K562 (cell line): ENCODE data around the gene VSIG10L. TPM values are rescaled to one million over a fixed set of nuclear protein-coding genes. Genes with fewer than 3 reads are reported as not detected.

Experiments
- ATAC-seq: fragments of 200-7000 bp; cut with Tn5 transposase; 3 replicates; pipeline ENCODE4 v1.9.1; 2020; ENCODE audit warnings: moderate library complexity
- BruUV-seq: library from RNA; stranded (reverse); fragments of 400-500 nt; replicated peaks from 2 replicates; lab custom pipeline; 2021; lab: Mats Ljungman, UMichigan
- CTCF ChIA-PET: fragments of 300-600 bp; formaldehyde crosslinking; extraction: SDS; loops from one replicate; lab custom pipeline; 2021; ENCODE audit warnings: low intra/inter-chr PET ratio; lab: Yijun Ruan, JAX
- POLR2A ChIA-PET: fragments of 300-600, 350-650 bp; sonication (Branson Sonifier 250); formaldehyde crosslinking; extraction: SDS; loops from one replicate; lab custom pipeline; 2021; ENCODE audit warnings: antibody characterized with exemption, inconsistent platforms; lab: Yijun Ruan, JAX
- DNase-seq, 4 experiments: peaks; one replicate each; pipeline versions ENCODE4 v3.0.0 to v3.0.0-alpha.2; 2011 to 2018; ENCODE audit warnings: low spot score in 3 of 4, mixed read lengths in 3 of 4; ENCODE audit errors: extremely low read depth in 1 of 4
- FAIRE-seq: peaks from 2 replicates; lab custom pipeline; 2011; peaks lifted over from hg19 to GRCh38; lab: Jason Lieb, UNC
- H2AFZ ChIP-seq: 2 replicates; pipeline ENCODE4 v1.6.0; 2011; ENCODE audit warnings: low read depth, low read length, control low read depth, inconsistent platforms
- H3K27ac ChIP-seq: fragments of 200-600 bp; 3 replicates; pipeline ENCODE4 v1.8.0; 2011; ENCODE audit warnings: low read depth, mild to moderate bottlenecking, control low read depth, inconsistent platforms, low read length, moderate library complexity, mixed read lengths; ENCODE audit errors: extremely low read depth
- H3K27me3 ChIP-seq, 2 experiments: fragments of 300-600 bp in 1 of 2; 2 replicates in 1 of 2; 3 replicates in 1 of 2; pipeline versions ENCODE4 v1.6.0 to v1.8.0; 2011; ENCODE audit warnings: inconsistent platforms in 2 of 2, low read length in 2 of 2, mild to moderate bottlenecking in 1 of 2, mixed read lengths in 1 of 2, moderate library complexity in 1 of 2; ENCODE audit not compliant: control insufficient read depth in 2 of 2, insufficient read depth in 2 of 2
- H3K36me3 ChIP-seq: fragments of 300-600 bp; 3 replicates; pipeline ENCODE4 v1.8.0; 2011; ENCODE audit warnings: mild to moderate bottlenecking, low read length, inconsistent platforms; ENCODE audit not compliant: control insufficient read depth, insufficient read depth
- H3K4me1 ChIP-seq, 2 experiments: fragments of 200-600 bp in 1 of 2; replicated peaks in 1 of 2; 2 replicates in 1 of 2; 3 replicates in 1 of 2; pipeline versions ENCODE4 v1.5.1 to v1.8.0; 2011; ENCODE audit warnings: inconsistent platforms in 2 of 2, low read length in 2 of 2, mild to moderate bottlenecking in 1 of 2, mixed read lengths in 1 of 2, moderate library complexity in 1 of 2; ENCODE audit not compliant: control insufficient read depth in 2 of 2, insufficient read depth in 2 of 2
- H3K4me2 ChIP-seq: 2 replicates; pipeline ENCODE4 v1.6.1; 2011; ENCODE audit warnings: low read length, control low read depth, inconsistent platforms, mixed read lengths; ENCODE audit not compliant: insufficient read depth
- H3K4me3 ChIP-seq: fragments of 200-600 bp; sonication (generic), shearing (Covaris generic); 2 replicates; pipeline ENCODE4 v1.5.1; 2016; ENCODE audit warnings: control low read depth, inconsistent platforms
- H3K79me2 ChIP-seq: fragments of 200-600 bp; 3 replicates; pipeline ENCODE4 v1.8.0; 2011; ENCODE audit warnings: low read length, inconsistent platforms; ENCODE audit not compliant: control insufficient read depth, insufficient read depth
- H3K9ac ChIP-seq, 2 experiments: 2 replicates each; pipeline versions ENCODE4 v1.6.0 to v1.6.1; 2011; ENCODE audit warnings: low read depth in 2 of 2, low read length in 2 of 2, control low read depth in 1 of 2, inconsistent platforms in 1 of 2, mild to moderate bottlenecking in 1 of 2, mixed read lengths in 1 of 2; ENCODE audit not compliant: insufficient read depth in 1 of 2
- H3K9me1 ChIP-seq: one replicate; pipeline ENCODE4 v1.6.0; 2011; ENCODE audit warnings: inconsistent platforms, mild to moderate bottlenecking, low read length, moderate library complexity; ENCODE audit not compliant: control insufficient read depth, insufficient read depth
- H3K9me3 ChIP-seq: replicated peaks from 2 replicates; pipeline ENCODE4 v1.5.1; 2011; ENCODE audit warnings: low read depth, low read length, inconsistent platforms; ENCODE audit not compliant: control insufficient read depth, insufficient read depth
- H4K20me1 ChIP-seq: replicated peaks from 2 replicates; pipeline ENCODE4 v1.6.1; 2011; ENCODE audit warnings: low read length, inconsistent platforms, mixed read lengths; ENCODE audit not compliant: control insufficient read depth, insufficient read depth
- CCNT2 ChIP-seq: IDR thresholded peaks from 2 replicates; pipeline ENCODE4 v1.6.1; 2011; ENCODE audit warnings: borderline replicate concordance, low read depth, mild to moderate bottlenecking, moderate library complexity, mixed read lengths, low read length; ENCODE audit not compliant: insufficient read length; ENCODE audit errors: extremely low read depth
- ZNF384 ChIP-seq: IDR thresholded peaks from 2 replicates; pipeline ENCODE4 v1.6.1; 2012; ENCODE audit warnings: low read depth, low read length, improper control_type of control experiment
- WGBS: fragments of 100-300 bp; shearing (Covaris generic); methylation state at CpG from one replicate; pipeline ENCODE4 v1.1.6; 2016; ENCODE audit warnings: low coverage, mixed read lengths; ENCODE audit not compliant: insufficient coverage; ENCODE audit errors: missing lambda C conversion rate; 5-methylcytosine and 5-hydroxymethylcytosine counted together
- in situ Hi-C: fragments of 300-500 bp; cut with MboI; formaldehyde crosslinking; loops from 4 replicates; pipeline ENCODE4 v1.15.0; 2018; ENCODE audit warnings: inconsistent platforms, mixed read lengths
- intact Hi-C: fragments of 100-400 bp; cut with micrococcal nuclease; formaldehyde crosslinking; loops from 2 replicates; pipeline ENCODE4 v1.14.2; 2022
- polyA plus RNA-seq, 8 experiments: library from polyadenylated mRNA; depleted of rRNA in 4 of 8; stranded (reverse) in 5 of 8; unstranded in 3 of 8; fragments of >200 nt; fragmentation: Nextera tagmentation in 2 of 8; fragmentation: Illumina TruSeq in 1 of 8; extraction: Ambion mirVana in 2 of 8; extraction: Trizol in 1 of 8; gene quantifications; 2 replicates each; pipeline versions ENCODE4 v1.2.1 to v1.2.3, GENCODE V29; 2011 to 2014; ENCODE audit warnings: inconsistent platforms in 1 of 8, missing spikeins in 1 of 8
- total RNA-seq, 7 experiments: library from RNA; depleted of rRNA in 6 of 7; stranded (reverse); fragments of >200 nt in 6 of 7; fragmentation: Illumina TruSeq in 2 of 7; extraction: Trizol in 2 of 7; gene quantifications; 2 replicates each; pipeline versions ENCODE4 v1.2.1 to v1.2.3, GENCODE V29; 2011 to 2021; ENCODE audit warnings: low replicate concordance in 1 of 7

The VSIG10L gene
- total and polyA plus RNA-seq, 9 of the 15 experiments (the other 6 are each of a cell fraction or from before 2014, with no cell fraction given), result 1.1 to 7.6 (median 2.2) TPM

GRCh38 chr19:51375504-51376221, 33.7 kb upstream of the VSIG10L start:
- DNase-seq, result no peak
- H3K4me1 ChIP-seq, result peaks cover 16 to 29% of the 10 kb centered on the region in 2 experiments
- no peaks in the 10 kb centered on the region for H3K9me3 ChIP-seq
- no TSS peak for BruUV-seq
- ATAC-seq, result no peak
- no peaks in the 10 kb centered on the region for H4K20me1 ChIP-seq
- POLR2A ChIA-PET, result no interaction called here
- peak overlapping the region in 1 of 2 experiments; percentile 54; a peak in 1 of 4 replicates for H3K9ac ChIP-seq
- H3K4me2 ChIP-seq, result no peak overlapping the region
- H3K4me3 ChIP-seq, result no peak overlapping the region
- no peak overlapping the region for H2AFZ ChIP-seq
- no peaks in the 10 kb centered on the region for H3K79me2 ChIP-seq
- WGBS, result 55% methylated on average over 10 of the region's 11 CpGs
- in situ Hi-C loops, result no loop called here
- H3K27ac ChIP-seq, result no peak overlapping the region
- CTCF ChIA-PET, result no interaction called here
- FAIRE-seq, result no peak
- intact Hi-C loops, result no loop called here
- no peak for TF ChIP-seq CCNT2
- TF ChIP-seq ZNF384, result peak; percentile 44; the same call in 1 of the 2 replicates
- TF ChIP-seq, all 486 proteins: peak for 1
- Histone ChIP-seq H3K27me3 (no peaks in the 10 kb centered on the region), H3K36me3 (no peaks in the 10 kb centered on the region), H3K9me1 (no peaks in the 10 kb centered on the region)
